H9 (cell line): Measurements from ENCODE around the gene MBD5. TPM values are rescaled to one million over a fixed set of nuclear protein-coding genes. Genes with fewer than 3 reads are reported as not detected.

ENCODE experiments used
- DNase-seq: peaks from one replicate; pipeline ENCODE4 v3.0.0-alpha.2; 2017
- H2AFZ ChIP-seq: one replicate; pipeline ENCODE4 v1.6.1; 2013; ENCODE audit warnings: mild to moderate bottlenecking, low read length, control low read depth, moderate library complexity
- H2AK5ac ChIP-seq: 2 replicates; pipeline ENCODE4 v1.6.1; 2013; ENCODE audit warnings: low read length, control low read depth, mixed read lengths; ENCODE audit not compliant: insufficient read length
- H2BK120ac ChIP-seq: one replicate; pipeline ENCODE4 v1.6.1; 2013; ENCODE audit warnings: low read depth, mild to moderate bottlenecking, low read length, control low read depth, inconsistent platforms; ENCODE audit not compliant: poor library complexity, severe bottlenecking
- H2BK12ac ChIP-seq: 2 replicates; pipeline ENCODE4 v1.6.1; 2013; ENCODE audit warnings: low read length, control low read depth, mixed read lengths, low read depth; ENCODE audit not compliant: insufficient read length
- H2BK15ac ChIP-seq: 2 replicates; pipeline ENCODE4 v1.6.1; 2013; ENCODE audit warnings: low read depth, low read length, control low read depth
- H2BK20ac ChIP-seq: one replicate; pipeline ENCODE4 v1.6.1; 2013; ENCODE audit warnings: low read depth, mild to moderate bottlenecking, low read length, control low read depth, inconsistent platforms; ENCODE audit not compliant: poor library complexity, severe bottlenecking
- H2BK5ac ChIP-seq: 2 replicates; pipeline ENCODE4 v1.6.1; 2013; ENCODE audit warnings: low read length, control low read depth, mixed read lengths; ENCODE audit not compliant: insufficient read length
- H3K14ac ChIP-seq: 2 replicates; pipeline ENCODE4 v1.6.1; 2013; ENCODE audit warnings: low read length, control low read depth; ENCODE audit not compliant: insufficient read depth
- H3K18ac ChIP-seq: 2 replicates; pipeline ENCODE4 v1.6.1; 2013; ENCODE audit warnings: low read depth, mild to moderate bottlenecking, mixed read lengths, low read length, control low read depth; ENCODE audit not compliant: insufficient read length
- H3K23ac ChIP-seq: 2 replicates; pipeline ENCODE4 v1.6.1; 2013; ENCODE audit warnings: low read length, control low read depth, mixed read lengths, low read depth; ENCODE audit not compliant: insufficient read length
- H3K23me2 ChIP-seq: 2 replicates; pipeline ENCODE4 v1.6.1; 2013; ENCODE audit warnings: low read depth, mild to moderate bottlenecking, mixed read lengths, low read length, control low read depth; ENCODE audit not compliant: insufficient read length, poor library complexity, severe bottlenecking
- H3K27ac ChIP-seq: 2 replicates; pipeline ENCODE4 v1.5.1; 2013; ENCODE audit warnings: low read length, control low read depth, mixed read lengths, low read depth; ENCODE audit not compliant: insufficient read length
- H3K27me3 ChIP-seq: 2 replicates; pipeline ENCODE4 v1.6.1; 2013; ENCODE audit warnings: low read length, control low read depth, inconsistent platforms; ENCODE audit not compliant: insufficient read depth
- H3K4ac ChIP-seq: 2 replicates; pipeline ENCODE4 v1.6.1; 2013; ENCODE audit warnings: low read depth, mild to moderate bottlenecking, control low read depth, inconsistent platforms, low read length, moderate library complexity
- H3K4me1 ChIP-seq: 2 replicates; pipeline ENCODE4 v1.6.1; 2013; ENCODE audit warnings: low read length, control low read depth, inconsistent platforms; ENCODE audit not compliant: insufficient read depth
- H3K4me2 ChIP-seq: 2 replicates; pipeline ENCODE4 v1.6.1; 2013; ENCODE audit warnings: low read length, control low read depth, mixed read lengths; ENCODE audit not compliant: insufficient read length, insufficient read depth
- H3K56ac ChIP-seq: 2 replicates; pipeline ENCODE4 v1.6.1; 2013; ENCODE audit warnings: low read depth, mild to moderate bottlenecking, mixed read lengths, low read length, control low read depth; ENCODE audit not compliant: insufficient read length
- H3K79me1 ChIP-seq: 2 replicates; pipeline ENCODE4 v1.6.1; 2013; ENCODE audit warnings: low read depth, mild to moderate bottlenecking, moderate library complexity, low read length, control low read depth, inconsistent platforms; ENCODE audit not compliant: insufficient read depth, poor library complexity, severe bottlenecking
- H3K79me2 ChIP-seq: 2 replicates; pipeline ENCODE4 v1.6.1; 2013; ENCODE audit warnings: low read length, control low read depth, inconsistent platforms; ENCODE audit not compliant: insufficient read depth
- H3K9ac ChIP-seq: 2 replicates; pipeline ENCODE4 v1.6.1; 2013; ENCODE audit warnings: low read length, control low read depth, mixed read lengths; ENCODE audit not compliant: insufficient read length; ENCODE audit errors: extremely low read depth
- H3K9me3 ChIP-seq: one replicate; pipeline ENCODE4 v1.6.1; 2013; ENCODE audit warnings: low read depth, low read length, inconsistent platforms; ENCODE audit not compliant: control insufficient read depth
- H3T11ph ChIP-seq: one replicate; pipeline ENCODE4 v1.6.1; 2013; ENCODE audit warnings: mild to moderate bottlenecking, low read length, control low read depth, inconsistent platforms
- H4K20me1 ChIP-seq: one replicate; pipeline ENCODE4 v1.6.1; 2013; ENCODE audit not compliant: control insufficient read depth, insufficient read length, insufficient read depth
- H4K5ac ChIP-seq: 2 replicates; pipeline ENCODE4 v1.6.1; 2013; ENCODE audit warnings: low read depth, mild to moderate bottlenecking, mixed read lengths, low read length, control low read depth; ENCODE audit not compliant: insufficient read length
- H4K8ac ChIP-seq: replicated peaks from 2 replicates; pipeline ENCODE4 v1.6.1; 2013; ENCODE audit warnings: low read length, control low read depth, mixed read lengths, low read depth; ENCODE audit not compliant: insufficient read length
- H4K91ac ChIP-seq: 2 replicates; pipeline ENCODE4 v1.6.1; 2013; ENCODE audit warnings: low read depth, mild to moderate bottlenecking, moderate library complexity, mixed read lengths, low read length, control low read depth; ENCODE audit not compliant: insufficient read length
- H3K27ac Mint-ChIP-seq, 3 experiments: 2 replicates in 2 of 3; 3 replicates in 1 of 3; pipeline ENCODE4 v1.8.0; 2020 to 2021; ENCODE audit warnings: mixed read lengths in 3 of 3, mild to moderate bottlenecking in 1 of 3, moderate library complexity in 1 of 3
- H3K27me3 Mint-ChIP-seq: 2 replicates; pipeline ENCODE4 v1.8.0; 2021; ENCODE audit warnings: low read depth, mild to moderate bottlenecking, moderate library complexity, mixed read lengths
- H3K36me3 Mint-ChIP-seq, 3 experiments: 2 replicates in 2 of 3; 3 replicates in 1 of 3; pipeline ENCODE4 v1.8.0; 2020 to 2021; ENCODE audit warnings: low read depth in 3 of 3, mixed read lengths in 3 of 3; ENCODE audit not compliant: insufficient read depth in 1 of 3
- H3K4me1 Mint-ChIP-seq, 2 experiments: 2 replicates each; pipeline ENCODE4 v1.8.0; 2020; ENCODE audit warnings: mixed read lengths in 2 of 2
- H3K4me3 Mint-ChIP-seq, 2 experiments: 2 replicates in 1 of 2; 3 replicates in 1 of 2; pipeline ENCODE4 v1.8.0; 2020 to 2021; ENCODE audit warnings: mild to moderate bottlenecking in 2 of 2, mixed read lengths in 2 of 2, moderate library complexity in 1 of 2
- H3K9me3 Mint-ChIP-seq, 2 experiments: 2 replicates in 1 of 2; 3 replicates in 1 of 2; pipeline ENCODE4 v1.8.0; 2020; ENCODE audit warnings: mild to moderate bottlenecking in 2 of 2, mixed read lengths in 2 of 2, moderate library complexity in 1 of 2
- CTCF ChIP-seq: fragments of 200-600 bp; sonication (generic); conservative IDR thresholded peaks from 3 replicates; pipeline ENCODE4 v1.8.0; 2021; ENCODE audit warnings: antibody characterized with exemption, mild to moderate bottlenecking
- WGBS: extraction: QIAGEN DNeasy Blood & Tissue Kit; methylation state at CpG from one replicate; pipeline ENCODE4 v1.1.7; 2013; ENCODE audit warnings: missing lambda C conversion rate, low lambda C conversion rate, mixed read lengths; ENCODE audit not compliant: insufficient read length; ENCODE audit errors: extremely low coverage; 5-methylcytosine and 5-hydroxymethylcytosine counted together
- total RNA-seq: library from RNA; stranded (reverse); gene quantifications from 2 replicates; pipeline ENCODE4 v1.2.1, GENCODE V29; 2021

MBD5 gene
- total RNA-seq, 1 experiment from 2014 or later, result 23.1 TPM

DNA sequence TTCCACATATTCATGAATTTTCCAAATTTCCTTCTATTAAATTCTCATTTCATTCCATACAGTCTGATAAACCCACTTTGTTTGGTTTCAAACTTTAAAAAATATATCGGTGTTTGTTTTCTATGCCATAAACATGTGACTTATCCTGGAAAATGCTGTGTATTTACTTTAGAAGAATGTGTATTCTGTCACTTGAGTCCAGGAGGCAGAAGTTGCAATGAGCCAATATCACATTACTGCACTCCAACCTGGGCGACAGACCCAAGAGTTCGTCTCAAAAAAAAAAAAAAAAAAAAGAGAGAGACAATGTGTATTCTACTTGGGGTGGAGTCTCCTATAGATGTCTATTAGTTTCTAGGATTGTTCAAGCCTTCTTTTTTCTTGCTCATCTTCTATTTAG, 31.8 kb downstream of the MBD5 start:
- Mint-ChIP-seq H3K27me3 (no peaks in the 10 kb centered on the region), H3K36me3 (no peaks in the 10 kb centered on the region; a peak in 1 of 7 replicates), H3K27ac (peak overlapping the region in 1 of 3 experiments; percentile 34; a peak in 2 of 7 replicates), H3K4me1 (peaks cover 18 to 25% of the 10 kb centered on the region in 2 experiments), H3K9me3 (no peaks in the 10 kb centered on the region; a peak in 1 of 5 replicates), H3K4me3 (no peak overlapping the region)
- Histone ChIP-seq H3K18ac (no peak overlapping the region), H2AK5ac (no peak overlapping the region), H2BK20ac (no peak overlapping the region), H2BK120ac (no peak overlapping the region), H2BK15ac (no peak overlapping the region), H3K9ac (no peak overlapping the region), H4K8ac (no peak overlapping the region), H3K79me2 (no peaks in the 10 kb centered on the region), H2BK5ac (no peak overlapping the region), H3K23me2 (no peaks in the 10 kb centered on the region), H4K20me1 (no peaks in the 10 kb centered on the region), H2AFZ (no peak overlapping the region), H4K91ac (no peak overlapping the region), H3K79me1 (no peaks in the 10 kb centered on the region), H3K9me3 (no peaks in the 10 kb centered on the region), H3K27me3 (no peaks in the 10 kb centered on the region), H3T11ph (no peak overlapping the region), H2BK12ac (no peak overlapping the region), H4K5ac (no peak overlapping the region), H3K4ac (no peak overlapping the region), H3K4me1 (peaks cover 2% of the 10 kb centered on the region; the same call in 1 of the 2 replicates), H3K27ac (no peak overlapping the region), H3K56ac (no peak overlapping the region), H3K14ac (no peak overlapping the region), H3K4me2 (no peak overlapping the region), H3K23ac (no peak overlapping the region)
- WGBS, result no CpG with 5 or more reads among the region's 3 CpGs
- DNase-seq, result no peak
- TF ChIP-seq CTCF, result no peak
